Transverse colon (tissue), 4 donors: Measurements from ENCODE around the gene MICB. TPM values are rescaled to one million over a fixed set of nuclear protein-coding genes. Genes with fewer than 3 reads are reported as not detected.

Experiments
- DNase-seq: peaks from one replicate; pipeline ENCODE4 v3.0.0-alpha.2; 2019
- H3K27ac ChIP-seq, 4 donors: fragments of 200-600 bp; sonication (generic); 2 replicates each; pipeline ENCODE4 v1.5.1; 2016 to 2018; ENCODE audit warnings: inconsistent platforms in 4 of 4
- H3K27me3 ChIP-seq: fragments of 200-600 bp; sonication (generic); 2 replicates; pipeline ENCODE4 v1.5.1; 2017; ENCODE audit warnings: inconsistent platforms
- H3K36me3 ChIP-seq, 4 donors: fragments of 200-600 bp; sonication (generic); 2 replicates each; pipeline ENCODE4 v1.5.1; 2017 to 2019; ENCODE audit warnings: inconsistent platforms in 4 of 4
- H3K4me1 ChIP-seq, 4 donors: fragments of 200-600 bp; sonication (generic); 2 replicates each; pipeline ENCODE4 v1.5.1; 2017 to 2020; ENCODE audit warnings: inconsistent platforms in 4 of 4
- H3K4me3 ChIP-seq, 4 donors: fragments of 200-600 bp; sonication (generic); 1 replicate in 1 of 4; 2 replicates in 3 of 4; pipeline versions ENCODE4 v1.5.1 to v1.6.1; 2017 to 2019; ENCODE audit warnings: inconsistent platforms in 4 of 4
- H3K9me3 ChIP-seq, 2 donors: fragments of 200-600 bp; sonication (generic); 2 replicates each; pipeline ENCODE4 v1.5.1; 2017 to 2019; ENCODE audit warnings: inconsistent platforms in 2 of 2
- CTCF ChIP-seq, 5 experiments: fragments of 200-600 bp in 3 of 5; fragments of 450-650 bp in 2 of 5; sonication (generic) in 3 of 5; IDR thresholded peaks; 1 replicate in 2 of 5; 2 replicates in 3 of 5; pipeline ENCODE4 v1.5.1; 2016 to 2017; ENCODE audit warnings: antibody characterized with exemption in 5 of 5, inconsistent platforms in 3 of 5, mild to moderate bottlenecking in 2 of 5, moderate library complexity in 1 of 5
- EP300 ChIP-seq: sonication (generic); formaldehyde crosslinking; IDR thresholded peaks from one replicate; pipeline ENCODE4 v1.6.1; 2017; ENCODE audit warnings: antibody characterized with exemption, low read depth
- POLR2A ChIP-seq: fragments of 450-650 bp; IDR thresholded peaks from one replicate; pipeline ENCODE4 v1.6.1; 2016; ENCODE audit warnings: antibody characterized with exemption, mild to moderate bottlenecking, moderate library complexity
- POLR2AphosphoS5 ChIP-seq, 3 donors: sonication (generic); formaldehyde crosslinking; IDR thresholded peaks; one replicate each; pipeline ENCODE4 v1.6.1; 2016; ENCODE audit warnings: antibody characterized with exemption in 3 of 3
- WGBS, 2 donors: methylation state at CpG; one replicate each; pipeline ENCODE4 v1.1.5; 2018; ENCODE audit warnings: low coverage in 1 of 2; 5-methylcytosine and 5-hydroxymethylcytosine counted together
- in situ Hi-C, 4 donors: fragments of 200-750 bp; cut with MboI; loops; one replicate each; pipeline versions ENCODE4 v1.15.0 to v1.15.1; 2017; ENCODE audit warnings: low sequenced_read_pairs in 3 of 4, low pct_ligation_motif_present in 1 of 4, low pct_unique_long_range_greater_than_20kb in 1 of 4
- intact Hi-C: fragments of 100-400 bp; cut with DNase I; formaldehyde crosslinking; loops from one replicate; pipeline ENCODE4 v1.15.1; 2023; ENCODE audit warnings: low total_unique reads
- total RNA-seq, 4 donors: library from RNA; depleted of rRNA; stranded (reverse); fragments of >200 nt; gene quantifications; one replicate each; pipeline ENCODE4 v1.1.0, GENCODE V29; 2016

The MICB gene
- total RNA-seq, 4 donors from 2014 or later = 1.4 to 9.7 (median 4.0) TPM

GRCh38 chr6:31476515-31477139 is 21.3 kb upstream of the MICB start:
- intact Hi-C loops = no loop called here
- H3K4me1 ChIP-seq = no peaks in the 10 kb centered on the region
- DNase-seq = no peak
- TF ChIP-seq POLR2A (no peak), POLR2AphosphoS5 (IDR thresholded peaks at IDR 0.05) (no peak), CTCF (IDR thresholded peaks at IDR 0.05) (no peak), EP300 (no peak)
- H3K4me3 ChIP-seq = no peak overlapping the region
- no peak overlapping the region for H3K27ac ChIP-seq
- no peaks in the 10 kb centered on the region for H3K36me3 ChIP-seq
- no peaks in the 10 kb centered on the region for H3K27me3 ChIP-seq
- in situ Hi-C loops = no loop called here
- no peaks in the 10 kb centered on the region for H3K9me3 ChIP-seq
- 67 to 68% methylated on average over 1 to 7 of the region's 7 CpGs for WGBS, 2 donors

GRCh38 chr6:31477521-31477920 is 20.4 kb upstream of the MICB start:
- Histone ChIP-seq H3K4me3 (no peak overlapping the region), H3K4me1 (no peaks in the 10 kb centered on the region), H3K27me3 (no peaks in the 10 kb centered on the region), H3K36me3 (no peaks in the 10 kb centered on the region), H3K27ac (no peak overlapping the region), H3K9me3 (no peaks in the 10 kb centered on the region)
- DNase-seq = no peak
- WGBS, 2 donors = 92% methylated on average over 4 of the region's 4 CpGs; no CpG with 5 or more reads in 1 of the 2 donors
- TF ChIP-seq EP300 (no peak), POLR2AphosphoS5 (IDR thresholded peaks at IDR 0.05) (no peak), POLR2A (no peak), CTCF (IDR thresholded peaks at IDR 0.05) (no peak)
- intact Hi-C loops = no loop called here
- in situ Hi-C loops = no loop called here

- Histone ChIP-seq H3K4me1 (no peaks in the 10 kb centered on the region), H3K9me3 (no peaks in the 10 kb centered on the region), H3K36me3 (no peaks in the 10 kb centered on the region), H3K4me3 (no peak overlapping the region), H3K27me3 (no peaks in the 10 kb centered on the region), H3K27ac (no peak overlapping the region)
- WGBS, 2 donors = 69% methylated on average over 3 of the region's 3 CpGs; no CpG with 5 or more reads in 1 of the 2 donors
- in situ Hi-C loops = no loop called here
- intact Hi-C loops = no loop called here
- no peak for DNase-seq
- TF ChIP-seq POLR2AphosphoS5 (IDR thresholded peaks at IDR 0.05) (no peak), POLR2A (no peak), CTCF (IDR thresholded peaks at IDR 0.05) (no peak), EP300 (no peak)
Measured at GRCh38 chr6:31478186-31478950, 19.6 kb upstream of the MICB start.

GRCh38 chr6:31479151-31479932 is 18.6 kb upstream of the MICB start:
- in situ Hi-C loops (no loop called here), intact Hi-C loops (no loop called here)
- WGBS, 2 donors = 77 to 90% methylated on average over 4 to 5 of the region's 5 CpGs
- TF ChIP-seq POLR2AphosphoS5 (IDR thresholded peaks at IDR 0.05) (no peak), EP300 (no peak), CTCF (IDR thresholded peaks at IDR 0.05) (no peak), POLR2A (no peak)
- no peak overlapping the region for H3K4me3 ChIP-seq
- no peak for DNase-seq
- H3K9me3 ChIP-seq = no peaks in the 10 kb centered on the region
- H3K36me3 ChIP-seq = no peaks in the 10 kb centered on the region
- no peaks in the 10 kb centered on the region for H3K27me3 ChIP-seq
- no peaks in the 10 kb centered on the region for H3K4me1 ChIP-seq
- H3K27ac ChIP-seq = no peak overlapping the region
